Measurements from ENCODE around the gene IGHMBP2. TPM values are rescaled to one million over a fixed set of nuclear protein-coding genes. Genes with fewer than 3 reads are reported as not detected.

IGHMBP2 gene
- total RNA-seq, 1 donor from 2014 or later = 30.1 TPM

- peak overlapping the region; percentile 84 for H3K27ac Mint-ChIP-seq (ENCODE audit: unreplicated experiment)
Observed at GRCh38 chr11:68950762-68951161, 47.1 kb downstream of the IGHMBP2 start.

GRCh38 chr11:68954836-68955606 lies 51.3 kb downstream of the IGHMBP2 start:
- no peak for DNase-seq (ENCODE audit: low read depth, low spot score)
- Mint-ChIP-seq H3K9me3 (no peaks in the 10 kb centered on the region), H3K27me3 (ENCODE audit: low read depth) (no peaks in the 10 kb centered on the region), H3K4me1 (peaks cover 16% of the 10 kb centered on the region), H3K27ac (ENCODE audit: unreplicated experiment) (no peak overlapping the region), H3K4me3 (no peak overlapping the region), H3K36me3 (ENCODE audit: low read depth) (no peaks in the 10 kb centered on the region)
- TF ChIP-seq, protein P1, sequence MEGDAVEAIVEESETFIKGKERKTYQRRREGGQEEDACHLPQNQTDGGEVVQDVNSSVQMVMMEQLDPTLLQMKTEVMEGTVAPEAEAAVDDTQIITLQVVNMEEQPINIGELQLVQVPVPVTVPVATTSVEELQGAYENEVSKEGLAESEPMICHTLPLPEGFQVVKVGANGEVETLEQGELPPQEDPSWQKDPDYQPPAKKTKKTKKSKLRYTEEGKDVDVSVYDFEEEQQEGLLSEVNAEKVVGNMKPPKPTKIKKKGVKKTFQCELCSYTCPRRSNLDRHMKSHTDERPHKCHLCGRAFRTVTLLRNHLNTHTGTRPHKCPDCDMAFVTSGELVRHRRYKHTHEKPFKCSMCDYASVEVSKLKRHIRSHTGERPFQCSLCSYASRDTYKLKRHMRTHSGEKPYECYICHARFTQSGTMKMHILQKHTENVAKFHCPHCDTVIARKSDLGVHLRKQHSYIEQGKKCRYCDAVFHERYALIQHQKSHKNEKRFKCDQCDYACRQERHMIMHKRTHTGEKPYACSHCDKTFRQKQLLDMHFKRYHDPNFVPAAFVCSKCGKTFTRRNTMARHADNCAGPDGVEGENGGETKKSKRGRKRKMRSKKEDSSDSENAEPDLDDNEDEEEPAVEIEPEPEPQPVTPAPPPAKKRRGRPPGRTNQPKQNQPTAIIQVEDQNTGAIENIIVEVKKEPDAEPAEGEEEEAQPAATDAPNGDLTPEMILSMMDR (conservative IDR thresholded peaks at IDR 0.05) = no peak

More at GRCh38 chr11:68950762-68951161, 47.1 kb downstream of the IGHMBP2 start:
- Mint-ChIP-seq H3K4me1 (peaks cover 30% of the 10 kb centered on the region), H3K36me3 (ENCODE audit: low read depth) (no peaks in the 10 kb centered on the region), H3K9me3 (no peaks in the 10 kb centered on the region), H3K27me3 (ENCODE audit: low read depth) (peaks cover 3% of the 10 kb centered on the region), H3K4me3 (peak overlapping the region; percentile 65)
- peak; percentile 22 for DNase-seq (ENCODE audit: low read depth, low spot score)
- TF ChIP-seq, protein P1 (conservative IDR thresholded peaks at IDR 0.05) = no peak

DNA sequence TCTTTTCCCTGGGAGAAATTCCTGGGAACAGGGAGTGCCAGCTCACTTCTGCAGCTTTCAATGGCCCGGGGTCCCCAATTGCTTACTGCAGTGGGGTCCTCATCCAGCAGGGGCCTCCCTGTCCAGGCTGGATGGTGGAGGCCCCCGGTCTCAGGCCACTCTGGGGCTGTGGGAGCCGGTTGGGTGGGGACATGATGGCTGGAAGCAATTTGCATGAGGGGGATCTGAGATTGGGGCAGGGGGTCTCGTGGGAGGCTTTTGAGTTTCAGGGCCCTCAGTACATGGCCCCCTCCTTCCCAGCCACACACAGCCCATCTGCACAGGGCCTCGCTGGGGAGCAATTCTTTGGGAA lies 51.9 kb downstream of the IGHMBP2 start:
- TF ChIP-seq, protein P1 (conservative IDR thresholded peaks at IDR 0.05) = no peak
- Mint-ChIP-seq H3K4me1 (peaks cover 10% of the 10 kb centered on the region), H3K27ac (ENCODE audit: unreplicated experiment) (no peak overlapping the region), H3K27me3 (ENCODE audit: low read depth) (no peaks in the 10 kb centered on the region), H3K9me3 (no peaks in the 10 kb centered on the region), H3K36me3 (ENCODE audit: low read depth) (no peaks in the 10 kb centered on the region), H3K4me3 (no peak overlapping the region)
- DNase-seq (ENCODE audit: low read depth, low spot score) = no peak

- H3K4me1 Mint-ChIP-seq = peaks cover 4% of the 10 kb centered on the region
- TF ChIP-seq, protein P1 (conservative IDR thresholded peaks at IDR 0.05) = peak; percentile 37
- H3K27me3 Mint-ChIP-seq (ENCODE audit: low read depth) = no peaks in the 10 kb centered on the region
- DNase-seq (ENCODE audit: low read depth, low spot score) = peak; percentile 23
- H3K4me3 Mint-ChIP-seq = no peak overlapping the region
- H3K27ac Mint-ChIP-seq (ENCODE audit: unreplicated experiment) = no peak overlapping the region
- no peaks in the 10 kb centered on the region for H3K36me3 Mint-ChIP-seq (ENCODE audit: low read depth)
- no peaks in the 10 kb centered on the region for H3K9me3 Mint-ChIP-seq
Observed at GRCh38 chr11:68956142-68956541, 52.5 kb downstream of the IGHMBP2 start.

DNA sequence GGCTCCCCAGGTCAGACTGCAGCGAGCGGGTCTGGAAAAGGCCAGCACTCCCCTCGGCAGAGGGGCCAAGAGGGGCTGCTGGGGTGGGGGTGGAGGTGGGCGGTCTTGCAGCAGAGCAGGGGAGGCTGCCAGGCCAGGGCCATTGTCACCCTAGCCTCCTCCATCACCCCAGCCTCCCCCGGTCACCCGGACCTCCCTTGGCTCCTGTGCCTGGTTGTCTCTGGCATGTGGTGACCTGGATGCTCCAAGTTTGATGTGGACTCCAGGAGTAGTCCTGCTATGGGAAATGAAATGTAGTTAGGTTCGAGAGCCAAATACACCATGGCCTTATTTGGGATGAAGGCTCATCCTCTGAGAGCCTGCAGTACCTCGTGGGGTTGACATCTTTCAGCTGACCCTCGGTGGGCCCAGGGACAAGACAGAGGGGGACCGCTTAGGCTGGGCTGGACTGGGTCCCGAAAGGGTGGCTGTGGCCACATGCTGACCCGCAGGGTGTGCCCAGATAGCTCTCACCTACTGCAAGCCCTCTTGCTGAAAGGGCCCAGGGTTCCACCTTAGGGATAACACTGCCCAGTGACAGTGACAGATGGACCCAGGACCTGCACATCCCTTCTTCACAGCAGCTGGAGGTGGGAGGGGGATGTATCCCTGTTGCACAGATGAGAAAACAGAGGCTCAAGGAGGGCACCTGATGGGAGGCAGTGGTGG lies 53.0 kb downstream of the IGHMBP2 start:
- H3K4me1 Mint-ChIP-seq = peaks cover 4% of the 10 kb centered on the region
- no peaks in the 10 kb centered on the region for H3K9me3 Mint-ChIP-seq
- H3K27ac Mint-ChIP-seq (ENCODE audit: unreplicated experiment) = no peak overlapping the region
- H3K36me3 Mint-ChIP-seq (ENCODE audit: low read depth) = no peaks in the 10 kb centered on the region
- no peaks in the 10 kb centered on the region for H3K27me3 Mint-ChIP-seq (ENCODE audit: low read depth)
- no peak overlapping the region for H3K4me3 Mint-ChIP-seq
- no peak for DNase-seq (ENCODE audit: low read depth, low spot score)
- TF ChIP-seq, protein P1 (conservative IDR thresholded peaks at IDR 0.05) = no peak

All from neural crest cell (in vitro differentiated cells).